Keratinocyte (primary cell): ENCODE results near the gene AOAH. TPM values are rescaled to one million over a fixed set of nuclear protein-coding genes. Genes with fewer than 3 reads are reported as not detected.
"Not testable (repeated sequence)": the region's sequence is repeated elsewhere in the genome, so short reads cannot be mapped to it uniquely, and the experiment has no call there.

Experiments
- DNase-seq: peaks from one replicate; pipeline ENCODE4 v3.0.0-alpha.2; 2011; ENCODE audit warnings: low read depth, missing footprints, low spot score
- FAIRE-seq: peaks from 2 replicates; lab custom pipeline; 2011; peaks lifted over from hg19 to GRCh38; lab: Jason Lieb, UNC
- H2AFZ ChIP-seq: 2 replicates; pipeline ENCODE4 v1.6.0; 2012; ENCODE audit warnings: low read length, control low read depth, inconsistent platforms; ENCODE audit not compliant: control insufficient read depth
- H3K27ac ChIP-seq: 2 replicates; pipeline ENCODE4 v1.5.1; 2011; ENCODE audit warnings: low read length; ENCODE audit not compliant: control insufficient read depth, insufficient read depth
- H3K27me3 ChIP-seq: 3 replicates; pipeline ENCODE4 v1.6.0; 2011; ENCODE audit warnings: low read length; ENCODE audit not compliant: control insufficient read depth, insufficient read depth; ENCODE audit errors: extremely low read depth
- H3K36me3 ChIP-seq, 2 experiments: 2 replicates in 1 of 2; 3 replicates in 1 of 2; pipeline ENCODE4 v1.5.1; 2011; ENCODE audit warnings: low read length in 2 of 2, mild to moderate bottlenecking in 1 of 2; ENCODE audit not compliant: control insufficient read depth in 2 of 2, insufficient read depth in 2 of 2; ENCODE audit errors: extremely low read depth in 1 of 2
- H3K4me1 ChIP-seq: 3 replicates; pipeline ENCODE4 v1.5.1; 2011; ENCODE audit warnings: low read length; ENCODE audit not compliant: control insufficient read depth, insufficient read depth; ENCODE audit errors: extremely low read depth
- H3K4me2 ChIP-seq: 3 replicates; pipeline ENCODE4 v1.6.0; 2011; ENCODE audit warnings: low read depth, low read length; ENCODE audit not compliant: control insufficient read depth, insufficient read depth; ENCODE audit errors: extremely low read depth
- H3K4me3 ChIP-seq, 3 experiments: fragments of 200-600 bp in 1 of 3; sonication (generic) in 1 of 3; 2 replicates in 2 of 3; 3 replicates in 1 of 3; pipeline ENCODE4 v1.5.1; 2011 to 2016; ENCODE audit warnings: low read length in 3 of 3, mild to moderate bottlenecking in 3 of 3, control low read depth in 2 of 3, inconsistent platforms in 1 of 3, low read depth in 1 of 3, mixed read lengths in 1 of 3, mixed run types in 1 of 3, moderate library complexity in 1 of 3; ENCODE audit not compliant: control insufficient read depth in 2 of 3, insufficient read depth in 2 of 3; ENCODE audit errors: extremely low read depth in 1 of 3
- H3K79me2 ChIP-seq: 2 replicates; pipeline ENCODE4 v1.6.0; 2012; ENCODE audit warnings: low read length; ENCODE audit not compliant: control insufficient read depth, insufficient read depth
- H3K9ac ChIP-seq: 3 replicates; pipeline ENCODE4 v1.6.0; 2011; ENCODE audit warnings: low read length; ENCODE audit not compliant: control insufficient read depth, insufficient read depth; ENCODE audit errors: extremely low read depth
- H3K9me1 ChIP-seq: 3 replicates; pipeline ENCODE4 v1.6.0; 2011; ENCODE audit warnings: low read length; ENCODE audit not compliant: control insufficient read depth, insufficient read depth; ENCODE audit errors: extremely low read depth
- H3K9me3 ChIP-seq: 2 replicates; pipeline ENCODE4 v1.5.1; 2012; ENCODE audit warnings: low read depth, low read length; ENCODE audit not compliant: control insufficient read depth
- H4K20me1 ChIP-seq: 3 replicates; pipeline ENCODE4 v1.6.0; 2011; ENCODE audit warnings: low read length; ENCODE audit not compliant: control insufficient read depth, insufficient read depth; ENCODE audit errors: extremely low read depth
- EZH2 ChIP-seq: IDR thresholded peaks from one replicate; pipeline ENCODE4 v1.6.1; 2012; ENCODE audit warnings: inconsistent platforms, mild to moderate bottlenecking, low read length, moderate library complexity
- dilution Hi-C: fragments of 300-500 bp; cut with MboI; formaldehyde crosslinking; loops from one replicate; pipeline ENCODE4 v1.7.0; 2020; ENCODE audit warnings: low sequenced_read_pairs; ENCODE audit not compliant: extremely low pct_ligation_motif_present
- polyA plus RNA-seq, 5 experiments: library from polyadenylated mRNA; depleted of rRNA in 3 of 5; stranded (reverse) in 3 of 5; stranded (forward) in 1 of 5; unstranded in 1 of 5; fragments of >200 nt; gene quantifications; 1 replicate in 1 of 5; 2 replicates in 3 of 5; 3 replicates in 1 of 5; pipeline versions ENCODE4 v1.2.1 to v1.2.3, GENCODE V29; 2011 to 2012; ENCODE audit warnings: missing spikeins in 2 of 5, low read depth in 1 of 5, low replicate concordance in 1 of 5
- TF ChIP-seq, protein P1 (sequence below), 3 experiments: IDR thresholded peaks in 1 of 3; conservative IDR thresholded peaks in 1 of 3; optimal IDR thresholded peaks in 1 of 3; 2 replicates in 2 of 3; 3 replicates in 1 of 3; pipeline versions ENCODE3 to v1.5.1; 2011; ENCODE audit warnings: low read length in 3 of 3, mild to moderate bottlenecking in 3 of 3, moderate library complexity in 2 of 3, control low read depth in 1 of 3, inconsistent platforms in 1 of 3; ENCODE audit not compliant: insufficient read depth in 2 of 3; ENCODE audit errors: extremely low read depth in 1 of 3

Gene AOAH
- polyA plus RNA-seq, 1 donor (not counting 4 experiments of a cell fraction or from before 2014, with no cell fraction given): 0.43 TPM

DNA sequence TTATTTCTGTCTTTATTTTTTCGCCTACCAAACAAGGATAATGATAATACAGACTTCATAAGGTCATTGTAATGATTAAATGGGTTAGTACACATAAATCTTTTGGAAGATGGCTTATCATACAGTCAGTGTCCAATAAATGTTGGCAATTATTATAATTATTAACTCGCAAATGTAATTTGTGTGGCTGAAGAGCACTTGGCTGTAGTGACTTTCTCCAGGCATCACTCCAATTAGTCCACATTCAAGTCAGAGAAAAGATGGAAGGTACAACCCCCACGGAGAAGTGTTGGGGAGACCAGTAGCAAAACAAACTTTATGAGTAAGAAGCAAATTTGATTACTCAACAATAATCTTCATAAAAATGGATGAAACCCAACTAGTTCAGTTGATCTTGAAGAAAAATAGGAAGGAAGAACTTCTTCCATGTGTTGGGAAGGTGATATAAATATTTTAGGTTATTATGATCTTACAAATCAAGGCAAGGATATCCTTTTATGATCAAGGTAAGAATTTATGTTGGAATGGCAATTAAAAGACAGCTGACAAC is 5.1 kb downstream of the AOAH start:
- H2AFZ ChIP-seq: no peak overlapping the region
- H3K9me3 ChIP-seq: no peaks in the 10 kb centered on the region
- H3K4me3 ChIP-seq: no peak overlapping the region
- no peaks in the 10 kb centered on the region for H3K4me1 ChIP-seq
- H3K9ac ChIP-seq: no peak overlapping the region
- FAIRE-seq (no peak), DNase-seq (no peak)
- no peak overlapping the region for H3K27ac ChIP-seq
- no peaks in the 10 kb centered on the region for H4K20me1 ChIP-seq
- no peaks in the 10 kb centered on the region for H3K36me3 ChIP-seq
- no peak for TF ChIP-seq EZH2
- H3K9me1 ChIP-seq: no peaks in the 10 kb centered on the region
- dilution Hi-C loops: no loop called here
- no peaks in the 10 kb centered on the region for H3K79me2 ChIP-seq
- no peak overlapping the region for H3K4me2 ChIP-seq
- H3K27me3 ChIP-seq: no peaks in the 10 kb centered on the region

DNA sequence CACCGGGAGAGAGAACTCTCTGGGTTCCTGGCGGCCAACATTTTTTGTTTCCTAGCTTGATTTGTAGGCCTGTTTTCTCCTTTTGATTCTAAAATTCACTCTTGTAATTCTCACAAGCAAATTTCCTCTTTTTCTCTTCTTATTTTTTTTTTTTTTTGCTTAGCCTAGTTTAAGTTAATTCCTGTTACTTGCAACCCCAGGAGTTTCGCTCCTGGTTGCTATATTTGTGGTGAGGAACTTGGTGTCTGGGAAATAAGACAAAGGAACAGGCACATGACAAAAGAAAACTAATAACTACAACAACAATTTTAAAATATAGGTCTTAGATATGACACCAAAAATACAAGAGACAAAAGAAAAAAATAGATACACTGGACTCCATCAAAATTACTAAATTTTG is 6.7 kb downstream of the AOAH start:
- H3K27ac ChIP-seq: no peak overlapping the region
- H3K4me3 ChIP-seq: no peak overlapping the region
- H2AFZ ChIP-seq: no peak overlapping the region
- H4K20me1 ChIP-seq: no peaks in the 10 kb centered on the region
- H3K4me1 ChIP-seq: no peaks in the 10 kb centered on the region
- no peaks in the 10 kb centered on the region for H3K9me1 ChIP-seq
- H3K9me3 ChIP-seq: no peaks in the 10 kb centered on the region
- H3K27me3 ChIP-seq: no peaks in the 10 kb centered on the region
- no peak for DNase-seq
- no peak for FAIRE-seq
- H3K36me3 ChIP-seq: no peaks in the 10 kb centered on the region
- dilution Hi-C loops: no loop called here
- no peak overlapping the region for H3K9ac ChIP-seq
- TF ChIP-seq EZH2: no peak
- TF ChIP-seq, protein P1, sequence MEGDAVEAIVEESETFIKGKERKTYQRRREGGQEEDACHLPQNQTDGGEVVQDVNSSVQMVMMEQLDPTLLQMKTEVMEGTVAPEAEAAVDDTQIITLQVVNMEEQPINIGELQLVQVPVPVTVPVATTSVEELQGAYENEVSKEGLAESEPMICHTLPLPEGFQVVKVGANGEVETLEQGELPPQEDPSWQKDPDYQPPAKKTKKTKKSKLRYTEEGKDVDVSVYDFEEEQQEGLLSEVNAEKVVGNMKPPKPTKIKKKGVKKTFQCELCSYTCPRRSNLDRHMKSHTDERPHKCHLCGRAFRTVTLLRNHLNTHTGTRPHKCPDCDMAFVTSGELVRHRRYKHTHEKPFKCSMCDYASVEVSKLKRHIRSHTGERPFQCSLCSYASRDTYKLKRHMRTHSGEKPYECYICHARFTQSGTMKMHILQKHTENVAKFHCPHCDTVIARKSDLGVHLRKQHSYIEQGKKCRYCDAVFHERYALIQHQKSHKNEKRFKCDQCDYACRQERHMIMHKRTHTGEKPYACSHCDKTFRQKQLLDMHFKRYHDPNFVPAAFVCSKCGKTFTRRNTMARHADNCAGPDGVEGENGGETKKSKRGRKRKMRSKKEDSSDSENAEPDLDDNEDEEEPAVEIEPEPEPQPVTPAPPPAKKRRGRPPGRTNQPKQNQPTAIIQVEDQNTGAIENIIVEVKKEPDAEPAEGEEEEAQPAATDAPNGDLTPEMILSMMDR (optimal IDR thresholded peaks at IDR 0.05 in 1 of 3, IDR thresholded peaks at IDR 0.05 in 1 of 3, conservative IDR thresholded peaks at IDR 0.05 in 1 of 3; ENCODE audit: extremely low read depth in 1 of 3, insufficient read depth in 2 of 3, low read length in 3 of 3): no peak
- H3K4me2 ChIP-seq: no peak overlapping the region
- H3K79me2 ChIP-seq: no peaks in the 10 kb centered on the region

DNA sequence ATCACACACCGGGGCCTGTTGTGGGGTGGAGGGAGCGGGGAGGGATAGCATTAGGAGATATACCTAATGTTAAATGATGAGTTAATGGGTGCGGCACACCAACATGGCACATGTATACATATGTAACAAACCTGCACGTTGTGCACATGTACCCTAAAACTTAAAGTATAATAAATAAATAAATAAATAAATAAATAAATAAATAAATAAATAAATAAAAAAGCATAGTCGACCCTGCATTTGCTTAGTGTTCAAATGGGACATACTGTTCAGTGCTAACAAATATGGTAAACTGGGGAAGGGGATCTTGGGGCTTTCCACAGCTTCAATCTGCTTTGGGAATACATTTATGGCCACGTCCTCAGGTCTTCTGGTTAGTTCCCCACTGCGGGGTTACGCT is 7.5 kb downstream of the AOAH start:
- H4K20me1 ChIP-seq, H3K9me3 ChIP-seq, H3K4me3 ChIP-seq, FAIRE-seq, H3K27me3 ChIP-seq, H3K27ac ChIP-seq, DNase-seq, H3K4me2 ChIP-seq, H3K9ac ChIP-seq, H3K36me3 ChIP-seq, H2AFZ ChIP-seq, dilution Hi-C loops, H3K9me1 ChIP-seq, H3K79me2 ChIP-seq, H3K4me1 ChIP-seq: not testable (repeated sequence)
